Activated CD8-positive, alpha-beta memory T cell treated with anti-CD3 and anti-CD28 coated beads for 4 hours (primary cell): Measurements from ENCODE around the gene SEC16B.

Source experiments
- DNase-seq, 2 donors: peaks; one replicate each; pipeline ENCODE4 v3.0.0-alpha.2; 2020; ENCODE audit warnings: low read depth in 2 of 2

SEC16B gene

GRCh38 chr1:177941976-177942375, 27.9 kb downstream of the SEC16B start:
- no peak for DNase-seq

- DNase-seq, result no peak
Measured at GRCh38 chr1:177940682-177941081, 29.2 kb downstream of the SEC16B start.

- no peak for DNase-seq
Measured at GRCh38 chr1:177937931-177938330, 31.9 kb downstream of the SEC16B start.

GRCh38 chr1:177937174-177937770, 32.6 kb downstream of the SEC16B start:
- no peak for DNase-seq

GRCh38 chr1:177935638-177936415, 34.0 kb downstream of the SEC16B start:
- no peak for DNase-seq

- DNase-seq, result no peak
Measured at GRCh38 chr1:177934927-177935326, 34.9 kb downstream of the SEC16B start.

GRCh38 chr1:177934461-177934860, 35.4 kb downstream of the SEC16B start:
- DNase-seq, result no peak

GRCh38 chr1:177933881-177934280, 36.0 kb downstream of the SEC16B start:
- DNase-seq, result no peak

GRCh38 chr1:177932123-177932522, 37.7 kb downstream of the SEC16B start:
- no peak for DNase-seq

- no peak for DNase-seq
Measured at GRCh38 chr1:177928952-177929351, 40.9 kb downstream of the SEC16B start.

GRCh38 chr1:177928194-177928593, 41.7 kb downstream of the SEC16B start:
- DNase-seq, result no peak

GRCh38 chr1:177927021-177927596, 42.7 kb downstream of the SEC16B start:
- no peak for DNase-seq

- DNase-seq, result no peak
Measured at GRCh38 chr1:177926201-177926600, 43.7 kb downstream of the SEC16B start.

GRCh38 chr1:177925006-177925405, 44.9 kb downstream of the SEC16B start:
- no peak for DNase-seq

- no peak for DNase-seq
Measured at GRCh38 chr1:177923441-177923840, 46.4 kb downstream of the SEC16B start.

GRCh38 chr1:177922209-177922608, 47.6 kb downstream of the SEC16B start:
- no peak for DNase-seq

- DNase-seq, result no peak
Measured at GRCh38 chr1:177921590-177921989, 48.3 kb downstream of the SEC16B start.

- no peak for DNase-seq
Measured at GRCh38 chr1:177920091-177920490, 49.8 kb downstream of the SEC16B start.

- no peak for DNase-seq
Measured at GRCh38 chr1:177915641-177916040, 54.2 kb downstream of the SEC16B start.

GRCh38 chr1:177914603-177915002, 55.3 kb downstream of the SEC16B start:
- DNase-seq, result no peak

GRCh38 chr1:177913762-177914540, 55.9 kb downstream of the SEC16B start:
- no peak for DNase-seq

- no peak for DNase-seq
Measured at GRCh38 chr1:177912991-177913390, 56.9 kb downstream of the SEC16B start.
